AG04450 (cell line): ENCODE results near the gene STRC. TPM values are rescaled to one million over a fixed set of nuclear protein-coding genes. Genes with fewer than 3 reads are reported as not detected.
"Not testable (repeated sequence)": the region's sequence is repeated elsewhere in the genome, so short reads cannot be mapped to it uniquely, and the experiment has no call there.

ENCODE experiments used
- CTCF ChIA-PET: fragments of 300-600, 350-600 bp; formaldehyde crosslinking; extraction: SDS; loops from one replicate; lab custom pipeline; 2022; ENCODE audit warnings: antibody characterized with exemption, inconsistent platforms; lab: Charles Lee
- POLR2A ChIA-PET: fragments of 350-600 bp; formaldehyde crosslinking; extraction: SDS; loops from one replicate; lab custom pipeline; 2021; ENCODE audit warnings: antibody characterized with exemption, inconsistent platforms; lab: Yijun Ruan, JAX
- DNase-seq: peaks from one replicate; pipeline ENCODE4 v3.0.0-alpha.2; 2011; ENCODE audit warnings: low read depth, low spot score
- H3K27ac ChIP-seq: one replicate; pipeline ENCODE4 v1.5.1; 2012; ENCODE audit warnings: low read depth, low read length, control low read depth
- H3K27me3 ChIP-seq: one replicate; pipeline ENCODE4 v1.6.0; 2012; ENCODE audit warnings: low read length; ENCODE audit not compliant: control insufficient read depth, insufficient read depth
- H3K4me3 ChIP-seq: 2 replicates; pipeline ENCODE4 v1.5.1; 2011; ENCODE audit warnings: mild to moderate bottlenecking, low read depth, low read length, control low read depth
- H3K9me3 ChIP-seq: 2 replicates; pipeline ENCODE4 v1.5.1; 2012; ENCODE audit warnings: low read length; ENCODE audit not compliant: control insufficient read depth, insufficient read depth
- CTCF ChIP-seq: IDR thresholded peaks from 2 replicates; pipeline ENCODE4 v1.5.1; 2011; ENCODE audit warnings: low read depth, low read length, control low read depth, inconsistent platforms
- polyA minus RNA-seq: library from RNA; depleted of rRNA, polyadenylated mRNA; stranded (reverse); fragments of >200 nt; gene quantifications from 2 replicates; pipeline ENCODE4 v1.2.3, GENCODE V29; 2011; rRNA and poly(A)+ RNA removed
- polyA plus RNA-seq: library from polyadenylated mRNA; depleted of rRNA; stranded (reverse); fragments of >200 nt; gene quantifications from 2 replicates; pipeline ENCODE4 v1.2.3, GENCODE V29; 2011; rRNA removed

STRC gene
- polyA plus RNA-seq (not detected in 2 replicates), polyA minus RNA-seq (not detected in 2 replicates)

DNA sequence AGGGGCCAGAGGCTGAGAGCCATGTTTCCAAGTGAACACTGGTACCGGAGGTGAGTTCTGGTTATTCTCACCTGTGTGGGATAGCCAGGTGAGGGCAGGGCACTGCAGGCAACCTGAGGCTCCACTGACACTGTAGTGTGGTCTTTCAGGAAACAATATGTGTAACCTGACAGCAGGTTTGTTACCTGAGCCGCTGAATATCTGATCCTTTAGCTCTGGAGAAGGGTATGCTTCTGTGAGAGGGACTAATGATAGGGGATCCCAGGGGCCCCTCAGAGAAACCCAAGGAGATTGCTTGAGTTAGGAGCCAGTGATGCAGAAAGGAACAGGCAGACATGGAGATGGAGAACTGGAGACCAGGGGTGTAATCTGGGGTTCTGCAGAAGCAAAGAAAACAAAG lies at the start of gene STRC:
Gene STRC, minus strand, starts transcription at position 101 of the 400 bp plus-strand sequence. Its CDS starts 78 bp downstream, at position 23.
- H3K27me3 ChIP-seq, CTCF ChIA-PET, POLR2A ChIA-PET, H3K4me3 ChIP-seq, H3K9me3 ChIP-seq, DNase-seq, H3K27ac ChIP-seq: not testable (repeated sequence)

DNA sequence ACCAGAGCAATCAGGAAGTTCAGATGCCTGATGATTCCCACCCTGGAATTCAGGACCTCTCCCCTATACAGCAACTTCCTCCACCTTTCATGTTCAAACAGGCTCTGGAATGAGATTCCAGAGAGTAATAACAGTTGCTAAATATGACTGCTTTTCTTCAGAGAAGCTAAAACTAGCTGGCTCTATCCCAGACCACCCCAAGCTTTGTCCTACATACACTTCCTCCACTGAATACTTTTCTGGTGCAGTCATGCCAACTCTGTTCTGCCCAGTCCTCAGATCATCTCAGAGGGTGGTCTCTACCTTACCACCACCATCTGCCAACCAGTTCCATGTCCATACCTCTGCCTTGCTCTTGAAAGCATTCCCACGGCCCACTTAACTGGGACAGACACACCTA lies 47.6 kb upstream of the STRC start:
- CTCF ChIA-PET, H3K27ac ChIP-seq, POLR2A ChIA-PET, DNase-seq, H3K9me3 ChIP-seq, H3K4me3 ChIP-seq, H3K27me3 ChIP-seq: not testable (repeated sequence)

DNA sequence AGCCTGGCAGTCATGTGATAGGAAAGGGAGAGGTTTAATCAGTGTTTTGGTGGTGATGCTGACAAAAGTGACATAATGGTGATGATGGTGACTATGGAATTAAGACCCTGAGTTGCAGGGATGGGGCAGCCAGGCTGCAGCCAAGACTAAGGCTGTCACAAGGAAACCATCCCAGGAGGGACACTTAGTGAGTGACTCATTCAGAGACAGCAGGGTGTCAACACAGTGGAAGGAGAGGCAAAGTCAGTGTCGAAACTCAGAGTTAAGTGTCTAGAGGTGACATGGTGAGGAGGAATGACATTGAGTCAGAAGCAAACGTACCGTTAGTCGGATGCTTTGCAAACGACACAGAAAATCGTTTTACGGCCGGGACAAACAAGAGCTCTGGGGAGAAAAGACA lies 44.7 kb upstream of the STRC start:
- POLR2A ChIA-PET, H3K4me3 ChIP-seq, H3K9me3 ChIP-seq, DNase-seq, H3K27ac ChIP-seq, H3K27me3 ChIP-seq, CTCF ChIA-PET: not testable (repeated sequence)

GRCh38 chr15:43662293-43662692 lies 43.7 kb upstream of the STRC start:
- CTCF ChIA-PET, DNase-seq, H3K4me3 ChIP-seq, H3K9me3 ChIP-seq, H3K27me3 ChIP-seq, H3K27ac ChIP-seq, POLR2A ChIA-PET: not testable (repeated sequence)

DNA sequence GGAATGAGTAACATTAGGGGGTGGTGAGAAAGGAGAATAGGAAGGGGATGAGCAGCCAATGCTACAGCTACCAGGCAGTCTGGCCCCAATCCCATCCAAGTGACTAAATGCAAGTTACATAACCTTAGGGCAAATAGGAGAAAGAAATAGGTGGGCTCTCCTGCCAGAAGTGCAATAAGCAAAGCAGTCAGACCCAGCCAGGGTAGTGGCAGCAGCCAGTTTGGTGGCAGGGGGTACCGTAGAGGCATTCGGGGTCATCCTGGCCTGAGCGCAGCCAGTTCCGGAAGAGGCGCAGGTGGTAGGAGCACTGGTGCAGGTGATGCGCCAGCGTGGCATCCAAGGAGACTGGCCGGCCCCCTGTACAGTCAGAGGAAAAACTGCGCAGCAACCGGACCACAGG lies 41.1 kb upstream of the STRC start:
- POLR2A ChIA-PET, H3K4me3 ChIP-seq, DNase-seq: not testable (repeated sequence)

GRCh38 chr15:43649430-43649926 lies 30.9 kb upstream of the STRC start:
- CTCF ChIA-PET, H3K4me3 ChIP-seq, H3K27me3 ChIP-seq, H3K9me3 ChIP-seq, DNase-seq, H3K27ac ChIP-seq, POLR2A ChIA-PET: not testable (repeated sequence)

More for the DNA sequence above, 41.1 kb upstream of the STRC start:
- H3K27me3 ChIP-seq, H3K9me3 ChIP-seq, CTCF ChIA-PET, H3K27ac ChIP-seq: not testable (repeated sequence)

- no peak for TF ChIP-seq CTCF
- H3K27me3 ChIP-seq: no peaks in the 10 kb centered on the region
- peaks cover 4% of the 10 kb centered on the region; the same call in 1 of the 2 replicates for H3K9me3 ChIP-seq
- no peak within 1 kb of the TSS for H3K27ac ChIP-seq
- no peak within 1 kb of the TSS for H3K4me3 ChIP-seq
- ChIA-PET POLR2A (no interaction called here), CTCF (no interaction called here)
- no peak for DNase-seq
Measured at GRCh38 chr15:43648649-43649429, 30.2 kb upstream of the STRC start, which contains the start of gene CATSPER2. TSS of gene CATSPER2 (minus strand) at chr15:43648844. CDS start at chr15:43648061, 783 bp downstream.

DNA sequence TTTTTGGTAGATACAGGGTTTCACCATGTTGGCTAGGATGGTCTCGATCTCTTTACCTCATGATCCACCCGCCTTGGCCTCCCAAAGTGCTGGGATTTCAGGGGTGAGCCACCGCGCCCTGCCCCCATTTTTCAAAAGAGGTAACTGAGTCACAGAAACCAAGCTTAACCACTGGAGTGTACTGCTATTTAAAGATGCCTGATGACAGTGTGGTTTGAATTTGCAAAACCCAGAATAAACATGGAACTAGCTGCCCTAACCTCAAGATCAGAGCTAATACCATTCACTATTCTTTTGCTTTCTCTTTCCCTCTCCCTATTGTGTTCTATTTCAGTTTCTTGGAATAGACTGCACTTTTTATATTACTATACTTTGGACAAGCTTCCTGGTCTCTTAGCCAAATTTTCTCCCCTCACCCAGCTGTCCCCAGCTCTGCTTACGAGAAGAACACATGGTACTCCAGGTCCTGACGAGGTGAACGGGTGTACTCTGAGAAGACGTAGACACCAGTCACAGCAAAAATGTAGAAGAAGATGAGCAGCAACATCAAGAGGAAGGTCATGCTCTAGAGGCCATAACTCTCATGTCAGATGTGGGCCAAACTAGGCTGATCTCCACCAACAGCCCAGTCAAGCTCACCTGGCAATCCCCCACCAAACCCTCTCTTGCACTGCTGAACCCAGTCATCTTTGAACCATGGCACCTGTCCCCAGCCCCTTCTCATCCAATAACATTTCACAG lies 20.0 kb upstream of the STRC start:
- H3K27me3 ChIP-seq, POLR2A ChIA-PET, H3K4me3 ChIP-seq, H3K9me3 ChIP-seq, H3K27ac ChIP-seq, DNase-seq: not testable (repeated sequence)
- CTCF ChIA-PET: interaction anchor here (0.6 kb wide), 1 partner anchor 838 kb away, joined by 3 read pairs; no protein-coding TSS in a partner anchor

GRCh38 chr15:43626937-43627336 lies 8.3 kb upstream of the STRC start:
- DNase-seq, H3K27me3 ChIP-seq, POLR2A ChIA-PET, H3K27ac ChIP-seq, H3K9me3 ChIP-seq, CTCF ChIA-PET, H3K4me3 ChIP-seq: not testable (repeated sequence)
